A549 (cell line): ENCODE measurements around the gene SPATA46.

Experiments
- CHD2 ChIP-seq: fragments of 150-350 bp; IDR thresholded peaks from 2 replicates; pipeline ENCODE4 v1.6.1; 2014; ENCODE audit warnings: low read length; ENCODE audit not compliant: partially characterized antibody
- EP300 ChIP-seq, 2 experiments: fragments of >200 bp; sonication (Bioruptor Twin); formaldehyde crosslinking; IDR thresholded peaks; 2 replicates in 1 of 2; 3 replicates in 1 of 2; pipeline ENCODE4 v1.6.1; 2016 to 2017
- JUN ChIP-seq, 2 experiments: fragments of >200 bp; sonication (Bioruptor Twin); formaldehyde crosslinking; IDR thresholded peaks; 2 replicates in 1 of 2; 3 replicates in 1 of 2; pipeline ENCODE4 v1.6.1; 2016 to 2017
- KDM5A ChIP-seq: fragments of 200-600 bp; sonication (generic); IDR thresholded peaks from 2 replicates; pipeline ENCODE4 v1.6.1; 2016; ENCODE audit warnings: antibody characterized with exemption, mild to moderate bottlenecking
- MAFK ChIP-seq: fragments of 450-650 bp; IDR thresholded peaks from 2 replicates; pipeline ENCODE4 v1.6.1; 2014; ENCODE audit not compliant: partially characterized antibody
- RNF2 ChIP-seq: fragments of 200-600 bp; sonication (generic); IDR thresholded peaks from 2 replicates; pipeline ENCODE4 v1.6.1; 2016; ENCODE audit warnings: low read depth, mild to moderate bottlenecking, antibody characterized with exemption, moderate library complexity, borderline replicate concordance
- ZFP36 ChIP-seq: fragments of 450-650 bp; IDR thresholded peaks from 2 replicates; pipeline ENCODE4 v1.6.1; 2014; ENCODE audit warnings: borderline replicate concordance; ENCODE audit not compliant: partially characterized antibody
- TF ChIP-seq, protein P1 (sequence below): fragments of >200 bp; sonication (Bioruptor Twin); formaldehyde crosslinking; IDR thresholded peaks from 3 replicates; pipeline ENCODE4 v1.5.1; 2016
- TF ChIP-seq, protein P2 (sequence below): fragments of 250-450 bp; sonication (Bioruptor Pico); IDR thresholded peaks from 2 replicates; pipeline ENCODE4 v1.5.0; 2021; ENCODE audit warnings: mild to moderate bottlenecking, moderate library complexity, borderline replicate concordance
- TF ChIP-seq, protein P3 (sequence below): fragments of 450-650 bp; IDR thresholded peaks from 2 replicates; pipeline ENCODE4 v1.6.1; 2014; ENCODE audit warnings: antibody characterized with exemption

DNA sequence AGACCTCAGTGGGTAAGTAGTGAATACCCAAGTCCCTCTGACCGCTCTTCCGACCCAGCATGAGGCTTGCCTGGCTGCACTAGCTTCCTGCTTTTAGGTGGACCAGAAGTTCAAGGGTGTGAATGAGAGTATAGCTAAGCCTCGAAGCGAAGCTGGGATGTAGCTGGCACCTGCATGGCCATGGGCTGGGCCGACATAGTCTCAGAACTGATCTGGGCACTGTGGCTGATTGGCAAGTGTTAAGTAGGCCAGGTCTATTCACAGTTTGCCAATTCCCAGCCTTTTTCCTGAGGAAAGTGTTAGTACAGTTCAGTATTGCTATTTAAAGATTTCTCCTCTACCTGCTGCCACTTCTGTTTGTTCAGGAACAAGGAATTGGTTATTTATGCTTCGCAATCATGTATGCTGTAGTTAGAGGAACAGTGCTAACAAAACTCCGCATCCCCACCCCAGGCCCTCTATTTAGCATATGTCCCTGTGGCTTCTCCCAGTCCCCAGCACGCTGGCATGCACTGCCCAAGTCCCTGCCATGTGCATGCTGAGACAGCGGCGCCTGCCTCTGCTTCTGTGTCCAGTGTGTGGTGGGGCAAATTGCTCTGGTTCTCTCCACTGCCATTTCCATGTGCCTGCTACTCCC, 16.3 kb downstream of the SPATA46 start:
- TF ChIP-seq MAFK (no peak), KDM5A (no peak), EP300 (IDR thresholded peaks at IDR 0.05) (no peak), JUN (IDR thresholded peaks at IDR 0.05) (no peak), ZFP36 (no peak), CHD2 (no peak), RNF2 (no peak)
- TF ChIP-seq, protein P1, sequence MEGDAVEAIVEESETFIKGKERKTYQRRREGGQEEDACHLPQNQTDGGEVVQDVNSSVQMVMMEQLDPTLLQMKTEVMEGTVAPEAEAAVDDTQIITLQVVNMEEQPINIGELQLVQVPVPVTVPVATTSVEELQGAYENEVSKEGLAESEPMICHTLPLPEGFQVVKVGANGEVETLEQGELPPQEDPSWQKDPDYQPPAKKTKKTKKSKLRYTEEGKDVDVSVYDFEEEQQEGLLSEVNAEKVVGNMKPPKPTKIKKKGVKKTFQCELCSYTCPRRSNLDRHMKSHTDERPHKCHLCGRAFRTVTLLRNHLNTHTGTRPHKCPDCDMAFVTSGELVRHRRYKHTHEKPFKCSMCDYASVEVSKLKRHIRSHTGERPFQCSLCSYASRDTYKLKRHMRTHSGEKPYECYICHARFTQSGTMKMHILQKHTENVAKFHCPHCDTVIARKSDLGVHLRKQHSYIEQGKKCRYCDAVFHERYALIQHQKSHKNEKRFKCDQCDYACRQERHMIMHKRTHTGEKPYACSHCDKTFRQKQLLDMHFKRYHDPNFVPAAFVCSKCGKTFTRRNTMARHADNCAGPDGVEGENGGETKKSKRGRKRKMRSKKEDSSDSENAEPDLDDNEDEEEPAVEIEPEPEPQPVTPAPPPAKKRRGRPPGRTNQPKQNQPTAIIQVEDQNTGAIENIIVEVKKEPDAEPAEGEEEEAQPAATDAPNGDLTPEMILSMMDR = no peak
- TF ChIP-seq, protein P2, sequence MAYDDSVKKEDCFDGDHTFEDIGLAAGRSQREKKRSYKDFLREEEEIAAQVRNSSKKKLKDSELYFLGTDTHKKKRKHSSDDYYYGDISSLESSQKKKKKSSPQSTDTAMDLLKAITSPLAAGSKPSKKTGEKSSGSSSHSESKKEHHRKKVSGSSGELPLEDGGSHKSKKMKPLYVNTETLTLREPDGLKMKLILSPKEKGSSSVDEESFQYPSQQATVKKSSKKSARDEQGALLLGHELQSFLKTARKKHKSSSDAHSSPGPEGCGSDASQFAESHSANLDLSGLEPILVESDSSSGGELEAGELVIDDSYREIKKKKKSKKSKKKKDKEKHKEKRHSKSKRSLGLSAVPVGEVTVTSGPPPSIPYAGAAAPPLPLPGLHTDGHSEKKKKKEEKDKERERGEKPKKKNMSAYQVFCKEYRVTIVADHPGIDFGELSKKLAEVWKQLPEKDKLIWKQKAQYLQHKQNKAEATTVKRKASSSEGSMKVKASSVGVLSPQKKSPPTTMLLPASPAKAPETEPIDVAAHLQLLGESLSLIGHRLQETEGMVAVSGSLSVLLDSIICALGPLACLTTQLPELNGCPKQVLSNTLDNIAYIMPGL (CRISPR knock-in tag) = no peak
- TF ChIP-seq, protein P3, sequence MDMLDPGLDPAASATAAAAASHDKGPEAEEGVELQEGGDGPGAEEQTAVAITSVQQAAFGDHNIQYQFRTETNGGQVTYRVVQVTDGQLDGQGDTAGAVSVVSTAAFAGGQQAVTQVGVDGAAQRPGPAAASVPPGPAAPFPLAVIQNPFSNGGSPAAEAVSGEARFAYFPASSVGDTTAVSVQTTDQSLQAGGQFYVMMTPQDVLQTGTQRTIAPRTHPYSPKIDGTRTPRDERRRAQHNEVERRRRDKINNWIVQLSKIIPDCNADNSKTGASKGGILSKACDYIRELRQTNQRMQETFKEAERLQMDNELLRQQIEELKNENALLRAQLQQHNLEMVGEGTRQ = no peak
